ENCODE results near the gene DCST2. TPM values are rescaled to one million over a fixed set of nuclear protein-coding genes. Genes with fewer than 3 reads are reported as not detected.
A peak's percentile ranks its signal among the peaks of the same experiment; 100 is the strongest.

Gene DCST2
- total and polyA plus RNA-seq, 12 donors = 0.14 to 15.2 (median 1.1) TPM; not detected in 2

GRCh38 chr1:155068599-155068998 lies 35.0 kb upstream of the DCST2 start:
- TF ChIP-seq POLR2A (IDR thresholded peaks at IDR 0.05) = no peak
- no peak for TF ChIP-seq CTCF (IDR thresholded peaks at IDR 0.05)
- 82 to 90% (median 90%) methylated on average over 3 of the region's 3 CpGs for WGBS, 4 donors
- Histone ChIP-seq H3K4me3 (no peak overlapping the region), H3K27me3 (no peaks in the 10 kb centered on the region), H3K9me3 (replicated peaks in 1 of 3) (no peaks in the 10 kb centered on the region), H3K27ac (peak overlapping the region in 1 of 5 donors; percentile 80), H3K36me3 (replicated peaks in 1 of 2) (no peaks in the 10 kb centered on the region), H3K4me1 (replicated peaks in 1 of 2) (peaks cover 13 to 40% of the 10 kb centered on the region in 2 donors)
- no peak for DNase-seq
- intact Hi-C loops (cut with DNase I) = no loop called here

- Histone ChIP-seq H3K27me3 (no peaks in the 10 kb centered on the region), H3K9me3 (replicated peaks in 1 of 3) (no peaks in the 10 kb centered on the region), H3K36me3 (replicated peaks in 1 of 2) (no peaks in the 10 kb centered on the region), H3K4me3 (no peak overlapping the region), H3K4me1 (replicated peaks in 1 of 2) (peaks cover 24 to 56% of the 10 kb centered on the region in 2 donors), H3K27ac (no peak overlapping the region)
- WGBS, 4 donors = 80 to 92% (median 87%) methylated on average over 3 to 8 of the region's 8 CpGs
- TF ChIP-seq CTCF (IDR thresholded peaks at IDR 0.05) = no peak
- TF ChIP-seq POLR2A (IDR thresholded peaks at IDR 0.05) = no peak
- intact Hi-C loops (cut with DNase I) = no loop called here
- no peak for DNase-seq
Observed at GRCh38 chr1:155066777-155067176, 33.2 kb upstream of the DCST2 start.

- WGBS, 4 donors = 35 to 56% (median 45%) methylated on average over 5 of the region's 5 CpGs
- intact Hi-C loops (cut with DNase I) = loop anchor here in 1 of 2 donors (5.0 kb wide), 1 partner anchor 158 kb away; no protein-coding TSS in a partner anchor
Observed at GRCh38 chr1:155064832-155065429, 31.4 kb upstream of the DCST2 start.

More at GRCh38 chr1:155064832-155065429, 31.4 kb upstream of the DCST2 start:
- Histone ChIP-seq H3K27ac (peak overlapping the region; percentile 10 to 94 (median 78)), H3K9me3 (replicated peaks in 1 of 3) (no peaks in the 10 kb centered on the region), H3K4me3 (peak overlapping the region in 1 of 4 donors; percentile 89), H3K27me3 (no peaks in the 10 kb centered on the region), H3K4me1 (replicated peaks in 1 of 2) (peaks cover 11 to 46% of the 10 kb centered on the region in 2 donors), H3K36me3 (replicated peaks in 1 of 2) (no peaks in the 10 kb centered on the region)
- DNase-seq = peak in 5 of 7 donors; percentile 31 to 55 (median 53)
- TF ChIP-seq POLR2A (IDR thresholded peaks at IDR 0.05) = peak in 1 of 2 donors; percentile 46
- TF ChIP-seq CTCF (IDR thresholded peaks at IDR 0.05) = no peak
